Dermis blood vessel endothelial cell (primary cell): Measurements from ENCODE around the gene GJC3. TPM values are rescaled to one million over a fixed set of nuclear protein-coding genes. Genes with fewer than 3 reads are reported as not detected.
"Not testable (repeated sequence)": the region's sequence is repeated elsewhere in the genome, so short reads cannot be mapped to it uniquely, and the experiment has no call there.

Experiments used
- DNase-seq: peaks from one replicate; pipeline ENCODE4 v3.0.0; 2010
- total RNA-seq: library from RNA; depleted of rRNA; stranded (reverse); fragments of >200 nt; gene quantifications from 2 replicates; pipeline ENCODE4 v1.2.3, GENCODE V29; 2014

GJC3 gene
- total RNA-seq, 1 donor from 2014 or later = 0.51 TPM

GRCh38 chr7:99928188-99928587, 1.2 kb downstream of the GJC3 start:
- no peak for DNase-seq

GRCh38 chr7:99927536-99927935, 1.9 kb downstream of the GJC3 start:
- DNase-seq = no peak

- DNase-seq = no peak
Measured at GRCh38 chr7:99926321-99926720, 3.1 kb downstream of the GJC3 start.

DNA sequence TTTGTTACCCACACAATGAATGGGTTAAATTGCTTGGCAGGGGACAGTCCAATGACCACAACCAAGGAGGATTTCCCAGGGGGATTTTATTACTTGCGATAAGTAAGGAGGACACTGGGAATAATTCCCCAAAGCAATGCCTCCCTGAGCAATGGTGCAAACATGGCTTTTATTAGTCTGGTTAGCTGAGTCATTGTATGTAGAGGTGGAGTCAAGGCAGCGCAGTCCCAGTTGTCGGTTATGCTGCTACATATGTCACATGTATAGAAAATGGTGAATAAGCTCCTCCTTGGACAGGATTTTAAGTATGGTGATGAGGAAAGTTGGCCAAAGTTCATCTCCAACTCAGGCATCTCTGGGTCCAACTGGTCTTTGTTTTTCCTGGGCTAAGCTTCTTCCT, 6.2 kb downstream of the GJC3 start:
- no peak for DNase-seq

- DNase-seq = peak; percentile 14
Measured at GRCh38 chr7:99920149-99920548, 9.3 kb downstream of the GJC3 start.

DNA sequence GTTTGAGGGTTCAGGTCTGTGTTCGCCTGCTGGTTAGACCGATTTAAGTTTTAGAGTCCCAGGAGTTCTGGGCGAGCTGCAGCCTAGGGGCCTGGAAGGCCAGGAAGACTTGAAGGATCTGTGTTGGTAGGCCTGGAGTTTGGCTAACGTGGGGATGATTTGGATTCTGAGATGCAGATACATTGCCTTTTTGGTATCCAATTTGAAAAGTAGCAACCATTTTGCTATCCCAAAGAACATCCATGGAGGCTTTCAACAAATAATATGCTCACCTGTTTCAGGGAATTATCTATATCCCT, 9.7 kb downstream of the GJC3 start:
- DNase-seq = no peak

GRCh38 chr7:99918959-99919813, 10.2 kb downstream of the GJC3 start, which contains the start of gene TRIM4:
TSS of gene TRIM4 (minus strand) at chr7:99919530. CDS start at chr7:99919401, 129 bp downstream.
- DNase-seq = peak; percentile 91

- no peak for DNase-seq
Measured at GRCh38 chr7:99910976-99911375, 18.4 kb downstream of the GJC3 start.

GRCh38 chr7:99901581-99901980, 27.8 kb downstream of the GJC3 start:
- no peak for DNase-seq

DNA sequence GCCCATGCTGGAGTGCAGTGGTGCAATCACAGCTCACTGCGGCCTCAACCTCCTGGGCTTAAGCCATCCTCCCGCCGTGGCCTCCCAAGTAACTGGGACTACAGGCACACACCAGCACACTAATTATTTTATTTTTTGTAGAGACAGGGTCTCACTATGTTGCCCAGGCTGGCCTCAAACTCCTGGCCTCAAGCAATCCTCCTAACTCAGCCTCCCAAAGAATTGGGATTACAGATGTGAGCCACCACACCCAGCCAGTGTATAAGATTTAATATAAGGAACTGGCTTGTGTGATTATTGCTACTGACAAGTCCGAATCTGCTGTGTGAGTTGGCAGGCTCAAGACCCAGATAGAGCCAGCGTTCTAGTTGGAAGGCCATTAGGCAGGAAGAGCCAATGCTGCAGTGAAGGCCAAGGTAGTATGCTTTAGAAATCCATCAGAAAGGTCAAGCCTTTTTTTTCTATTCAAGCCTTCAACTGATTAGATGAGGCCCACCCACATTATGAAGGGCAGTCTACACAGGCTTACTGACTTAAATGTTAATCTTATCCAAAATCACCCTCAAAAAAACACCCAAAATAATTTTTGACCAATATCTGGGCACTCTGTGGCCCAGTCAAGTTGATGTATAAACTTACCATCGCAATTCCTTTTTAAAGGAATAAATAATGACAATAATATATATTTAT, 29.4 kb downstream of the GJC3 start:
- DNase-seq = no peak

DNA sequence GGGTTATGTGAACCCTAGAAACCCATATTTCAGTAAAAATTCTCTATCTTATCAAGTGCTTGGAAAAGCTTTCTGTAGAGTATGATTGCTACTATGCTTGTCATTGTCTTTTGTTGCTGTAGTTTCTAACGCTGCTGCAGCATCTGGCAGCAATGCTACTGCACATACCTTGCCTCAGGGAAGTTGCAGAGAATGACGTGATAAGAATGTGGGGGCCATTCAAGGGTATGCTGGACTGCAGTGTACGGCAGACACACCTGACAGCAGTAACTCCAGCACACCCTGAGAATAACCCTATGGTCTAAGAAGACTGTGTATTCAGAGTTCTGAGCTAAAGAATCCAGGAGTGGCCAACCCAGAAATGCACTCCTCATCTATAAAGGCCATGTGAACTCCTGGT, 30.6 kb downstream of the GJC3 start:
- no peak for DNase-seq

GRCh38 chr7:99898023-99898357, 31.4 kb downstream of the GJC3 start:
- no peak for DNase-seq

DNA sequence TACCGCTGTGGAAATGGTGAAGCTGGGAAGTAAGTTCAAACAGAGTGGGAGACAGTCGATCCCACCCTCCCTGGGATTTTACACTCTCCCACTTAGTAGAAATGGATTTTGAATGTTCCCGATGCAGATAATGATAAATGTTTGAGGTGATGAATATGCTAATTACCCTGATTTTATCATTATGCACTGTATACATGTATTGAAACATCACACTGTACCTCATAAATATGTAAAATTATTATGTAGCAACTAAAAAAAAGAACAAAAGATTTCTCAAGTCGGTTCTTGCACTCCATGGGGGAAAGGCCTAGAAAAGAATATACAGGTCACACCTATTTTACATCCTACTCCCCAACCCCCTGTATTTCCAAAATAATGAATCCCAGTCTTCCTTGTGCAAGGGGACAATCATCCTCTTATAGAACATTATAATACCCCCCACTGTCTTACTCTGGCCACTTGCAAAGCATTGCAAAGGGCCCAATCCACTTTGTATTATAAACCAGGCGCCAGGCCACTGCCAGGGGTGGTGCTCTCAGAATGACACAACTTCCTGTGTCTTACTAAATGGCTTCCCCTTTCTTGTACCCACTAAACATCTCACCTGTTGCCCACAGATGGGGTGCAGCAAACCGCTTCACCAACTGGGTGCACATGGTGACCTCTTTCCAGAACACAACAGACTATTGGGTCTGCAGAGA, 31.9 kb downstream of the GJC3 start:
- DNase-seq = no peak

- no peak for DNase-seq
Measured at GRCh38 chr7:99894738-99895137, 34.7 kb downstream of the GJC3 start.

- DNase-seq = no peak
Measured at GRCh38 chr7:99893280-99893679, 36.1 kb downstream of the GJC3 start.

DNA sequence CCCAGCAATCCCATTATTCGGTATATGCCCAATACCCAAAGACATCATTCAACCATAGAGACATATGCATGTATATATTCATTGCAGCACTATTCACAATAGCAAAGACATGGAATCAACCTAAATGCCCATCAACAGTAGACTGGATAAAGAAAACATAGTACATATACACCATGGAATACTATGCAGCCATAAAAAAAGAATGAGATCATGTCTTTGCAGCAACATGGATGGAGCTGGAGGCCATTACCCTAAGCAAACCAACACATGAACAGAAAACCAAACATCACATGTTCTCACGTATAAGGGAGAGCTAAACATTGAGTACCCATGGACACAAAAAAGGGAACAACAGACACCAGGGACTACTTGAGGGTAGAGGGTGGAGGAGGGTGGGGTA, 39.1 kb downstream of the GJC3 start:
- not testable (repeated sequence) for DNase-seq

- DNase-seq = not testable (repeated sequence)
Measured at GRCh38 chr7:99888366-99888765, 41.1 kb downstream of the GJC3 start.

GRCh38 chr7:99881370-99881769, 48.0 kb downstream of the GJC3 start:
- no peak for DNase-seq

DNA sequence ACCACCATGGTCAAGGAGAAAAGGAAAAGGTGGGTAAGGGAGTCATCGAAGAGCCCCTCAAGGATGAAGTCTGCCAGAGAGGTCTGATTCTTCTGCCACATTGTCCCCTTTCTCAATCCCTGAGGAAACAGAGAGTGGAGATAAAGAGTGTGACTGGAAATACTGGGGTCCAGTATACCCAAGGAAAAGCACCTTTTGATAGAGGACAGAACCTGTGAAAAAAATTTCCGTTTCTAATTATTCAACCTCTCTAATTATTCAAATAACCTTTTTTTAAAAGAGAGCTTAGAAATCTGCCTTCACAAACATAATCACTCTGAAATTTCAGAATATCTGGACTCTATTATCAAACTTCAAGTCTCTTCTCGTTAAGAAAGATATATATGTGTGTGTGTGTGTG, 52.5 kb downstream of the GJC3 start, which contains the start of gene OR2AE1:
Gene OR2AE1, minus strand, starts transcription at position 101 of the 400 bp plus-strand sequence. Its CDS starts 0 bp downstream, at position 101.
- DNase-seq = no peak

DNA sequence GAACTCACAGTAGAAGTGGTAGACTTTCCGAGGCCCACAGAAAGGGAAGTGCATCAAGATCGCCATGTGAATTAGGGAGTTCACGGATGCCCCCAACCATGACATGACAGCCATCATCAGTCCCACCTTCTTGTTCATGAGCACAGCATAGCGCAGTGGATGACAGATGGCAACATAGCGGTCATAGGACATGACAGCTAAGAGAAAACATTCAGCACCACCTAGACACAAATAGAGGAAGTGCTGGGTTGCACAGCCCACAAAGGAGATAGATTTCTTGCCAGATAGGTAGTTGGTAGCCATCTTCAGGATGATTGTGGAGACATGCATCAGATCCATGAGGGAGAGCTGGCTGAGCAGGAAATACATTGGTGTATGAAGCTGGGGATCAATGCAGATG, 52.9 kb downstream of the GJC3 start:
- no peak for DNase-seq
